NCI-H748 treated with DMSO at 0.1 percent for 48 hours (cell line): ENCODE measurements around the gene FBN2.

ENCODE experiments used
- DNase-seq: peaks from one replicate; lab custom pipeline; 2025; lab: John Stamatoyannopoulos, UW

The FBN2 gene

DNA sequence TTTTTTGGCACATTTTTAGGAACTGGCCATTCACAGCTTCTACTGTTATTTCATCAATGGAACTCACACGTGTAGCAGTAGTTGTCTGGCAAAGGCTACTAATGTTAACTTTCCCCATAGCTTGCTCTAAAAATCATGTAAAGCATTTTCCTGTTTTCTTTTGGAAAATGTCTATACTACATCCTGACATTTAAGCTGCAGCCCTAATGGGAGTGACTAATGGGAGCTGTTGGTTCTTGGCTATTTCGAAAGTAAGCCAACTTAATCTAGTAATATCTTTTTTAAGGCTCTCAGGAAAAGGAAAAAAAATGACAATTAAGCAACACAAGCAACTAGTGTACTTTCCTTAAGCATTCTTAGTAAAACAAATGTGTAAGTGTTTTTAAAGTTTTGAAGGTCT, 285.3 kb downstream of the FBN2 start:
- DNase-seq = no peak

DNA sequence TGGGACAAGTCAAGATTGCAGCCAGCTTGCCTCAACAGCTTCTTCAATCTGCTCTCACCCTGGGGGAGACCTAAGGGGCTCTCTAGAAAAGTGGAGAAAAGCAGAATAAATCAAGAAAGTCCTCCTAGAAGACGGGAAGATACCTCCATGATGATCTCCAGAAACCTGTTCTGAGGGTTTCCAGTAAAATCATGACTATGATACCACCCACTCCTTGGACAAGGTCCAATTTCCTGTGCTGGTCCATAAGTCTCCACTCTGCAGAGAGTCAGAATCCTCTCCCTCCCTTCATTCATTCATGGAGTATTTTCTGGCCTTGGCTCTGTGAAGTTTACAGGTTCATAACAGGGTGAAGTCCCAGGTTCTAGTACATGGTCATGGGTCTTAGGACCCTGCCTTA, 285.8 kb downstream of the FBN2 start:
- DNase-seq = no peak

DNA sequence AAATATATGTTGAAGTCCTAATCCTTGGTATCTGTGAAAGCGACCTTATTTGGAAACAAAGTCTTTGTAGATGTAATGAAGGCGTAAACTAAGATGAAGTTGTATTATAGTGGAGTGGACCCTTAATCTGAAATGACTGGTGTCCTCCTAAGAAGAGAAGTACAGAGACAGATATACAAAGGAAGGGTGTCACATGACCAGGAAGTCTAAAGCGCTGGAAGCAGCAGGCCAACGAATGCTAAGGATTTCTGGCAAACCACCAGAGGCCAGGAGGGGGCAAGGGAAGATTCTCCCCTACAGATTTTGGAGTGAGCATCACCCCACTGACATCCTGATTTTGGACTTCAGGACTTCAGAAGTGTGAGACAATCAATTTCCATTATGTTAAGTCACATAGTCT, 292.1 kb downstream of the FBN2 start:
- DNase-seq = no peak

DNA sequence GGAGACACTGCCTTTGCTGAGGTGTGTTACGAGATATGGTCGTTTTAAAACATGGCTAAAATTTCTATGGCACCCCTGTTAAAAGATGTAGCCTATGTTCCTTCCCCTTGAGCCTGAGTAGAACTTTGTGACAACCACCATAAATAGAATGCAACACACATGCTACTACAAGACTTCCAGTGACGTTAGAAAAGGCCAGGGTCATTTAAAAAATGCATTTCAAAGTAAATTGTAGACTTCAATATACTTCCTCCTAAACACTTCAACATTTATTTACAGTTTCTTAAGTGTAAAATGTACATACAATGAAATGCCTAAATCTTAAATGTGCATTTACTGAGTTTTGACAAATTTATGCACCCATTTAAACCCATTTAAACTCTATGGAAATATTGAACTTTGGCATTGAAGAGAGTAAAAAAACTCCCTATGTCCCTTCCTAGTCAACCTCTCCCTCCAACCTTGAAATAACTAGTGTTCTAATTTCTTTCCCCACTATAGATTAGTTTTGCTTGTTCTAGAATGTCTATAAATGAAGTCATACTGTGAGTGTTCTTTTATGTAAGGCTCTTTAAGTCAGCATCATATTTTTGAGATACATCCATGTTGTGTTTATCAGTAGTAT, 294.0 kb downstream of the FBN2 start:
- DNase-seq = no peak

- no peak for DNase-seq
These were observed 296.9 kb downstream of the FBN2 start for GRCh38 chr5:128241051-128241695.

GRCh38 chr5:128237546-128237945, 300.5 kb downstream of the FBN2 start:
- DNase-seq = no peak

DNA sequence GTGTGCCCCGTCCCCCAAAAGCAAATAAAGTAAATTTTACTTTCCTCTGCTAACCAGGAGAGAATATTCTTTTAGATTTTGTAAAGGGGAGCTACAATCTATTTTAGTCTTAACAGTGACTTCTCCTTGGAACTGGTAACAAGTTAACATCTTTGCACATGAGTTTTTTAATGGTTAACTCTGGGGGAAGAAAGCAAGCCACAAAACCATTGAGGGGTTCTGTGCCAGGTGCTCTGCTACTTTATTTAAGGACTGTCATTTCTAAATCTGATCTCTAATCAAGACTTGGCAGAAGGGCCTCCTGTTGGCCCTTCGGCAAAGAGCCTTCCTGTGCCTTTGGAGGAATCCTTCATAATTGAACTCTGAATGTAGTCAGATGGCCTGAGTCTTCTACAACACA, 301.0 kb downstream of the FBN2 start:
- no peak for DNase-seq

GRCh38 chr5:128236334-128236733, 301.7 kb downstream of the FBN2 start:
- no peak for DNase-seq

DNA sequence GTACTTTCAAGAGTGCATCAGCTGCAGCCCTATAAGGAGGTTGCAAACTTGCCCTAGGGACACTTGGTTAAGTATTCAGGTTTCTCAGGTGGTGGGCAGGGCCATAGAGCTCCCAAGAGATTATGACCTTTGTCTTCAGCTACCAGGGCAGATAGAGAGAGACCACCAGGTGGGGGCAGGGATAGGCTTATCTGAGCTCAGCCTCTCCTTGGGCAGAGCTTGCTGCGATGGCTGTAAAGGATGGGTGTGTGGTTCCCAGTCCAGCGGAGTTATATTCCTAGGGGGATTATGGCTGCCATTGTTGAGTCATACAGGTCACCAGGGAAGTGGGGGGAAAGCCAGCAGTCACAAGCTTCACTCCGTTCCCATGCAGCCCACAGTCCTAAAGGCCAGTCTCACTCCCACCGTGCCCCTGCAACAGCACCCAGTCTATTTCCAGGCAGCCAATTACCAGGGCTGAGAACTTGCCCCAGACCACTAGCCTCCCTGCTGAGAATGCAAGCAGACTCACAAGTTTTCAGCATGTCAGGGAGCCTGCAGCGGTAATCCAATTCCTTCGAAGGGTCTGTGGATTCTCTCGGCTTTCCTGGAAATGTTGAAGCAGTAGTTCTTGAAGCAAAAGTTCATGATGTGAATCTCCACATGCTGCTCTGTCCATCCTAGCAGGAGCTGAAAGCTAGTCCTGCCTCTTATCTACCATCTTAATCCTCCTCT, 303.0 kb downstream of the FBN2 start:
- DNase-seq = no peak

DNA sequence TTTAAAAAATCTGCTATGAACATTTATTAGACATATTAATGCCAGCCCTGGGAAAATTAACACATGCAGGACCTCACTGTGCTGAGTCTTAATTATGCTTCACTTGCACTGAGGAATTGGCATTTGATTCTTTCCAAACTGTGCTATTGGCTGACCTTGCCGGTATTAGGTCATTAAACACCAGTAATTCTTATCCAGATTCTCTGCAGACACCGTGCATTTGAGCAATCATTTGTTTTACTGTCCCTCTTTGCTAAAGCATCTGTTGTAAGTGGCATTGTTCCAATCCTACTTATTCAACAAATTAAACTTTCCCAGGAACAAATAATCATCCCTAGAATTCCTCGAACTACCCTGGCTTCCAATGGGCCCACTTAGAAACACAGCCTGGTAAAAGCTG, 309.5 kb downstream of the FBN2 start:
- DNase-seq = no peak

- no peak for DNase-seq
These were observed 310.0 kb downstream of the FBN2 start for GRCh38 chr5:128228008-128228407.

- no peak for DNase-seq
These were observed 312.6 kb downstream of the FBN2 start for GRCh38 chr5:128225245-128226030.

- no peak for DNase-seq
These were observed 313.7 kb downstream of the FBN2 start for GRCh38 chr5:128224336-128224735.

GRCh38 chr5:128220841-128221240, 317.2 kb downstream of the FBN2 start:
- no peak for DNase-seq

- DNase-seq = no peak
These were observed 321.0 kb downstream of the FBN2 start for GRCh38 chr5:128216860-128217531.

DNA sequence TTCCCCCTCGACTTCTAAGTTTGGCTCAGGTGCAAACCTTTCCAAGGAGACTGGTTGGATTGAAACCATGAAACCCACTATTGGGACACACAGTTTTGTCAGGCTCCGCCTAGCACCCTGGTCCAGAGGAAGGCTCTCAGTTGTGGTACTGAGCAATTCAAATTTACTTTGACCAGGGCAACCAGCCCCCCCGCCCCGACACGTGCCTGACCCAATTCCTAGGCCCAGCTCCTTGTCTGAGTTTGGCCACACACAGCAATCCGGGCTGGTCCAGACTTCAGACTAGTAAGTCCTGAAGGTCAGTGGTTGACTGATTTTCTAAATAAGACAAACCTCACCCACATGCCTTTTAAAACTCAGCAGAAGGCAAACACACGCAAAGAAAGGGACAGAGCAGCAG, 321.8 kb downstream of the FBN2 start:
- no peak for DNase-seq

DNA sequence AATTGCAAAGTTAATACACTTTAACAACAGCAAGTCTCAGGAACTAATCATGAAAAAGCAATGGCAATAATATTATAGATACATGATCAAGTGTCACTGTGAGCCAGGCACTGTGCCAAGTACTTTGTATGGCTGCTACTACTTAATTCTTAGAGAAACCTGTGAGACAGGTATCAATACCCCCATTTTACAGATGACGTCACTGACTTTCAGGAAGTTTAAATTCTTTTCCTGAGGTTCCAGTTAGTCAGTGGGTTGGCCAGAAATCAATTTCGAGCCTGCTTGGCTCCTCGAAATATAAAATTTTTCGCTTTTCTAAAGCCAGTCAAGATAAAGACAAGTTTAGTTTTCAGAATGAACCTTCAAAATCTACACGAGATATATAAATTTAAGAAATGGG, 324.2 kb downstream of the FBN2 start:
- no peak for DNase-seq

GRCh38 chr5:128213340-128213739, 324.7 kb downstream of the FBN2 start:
- peak; percentile 83 for DNase-seq

DNA sequence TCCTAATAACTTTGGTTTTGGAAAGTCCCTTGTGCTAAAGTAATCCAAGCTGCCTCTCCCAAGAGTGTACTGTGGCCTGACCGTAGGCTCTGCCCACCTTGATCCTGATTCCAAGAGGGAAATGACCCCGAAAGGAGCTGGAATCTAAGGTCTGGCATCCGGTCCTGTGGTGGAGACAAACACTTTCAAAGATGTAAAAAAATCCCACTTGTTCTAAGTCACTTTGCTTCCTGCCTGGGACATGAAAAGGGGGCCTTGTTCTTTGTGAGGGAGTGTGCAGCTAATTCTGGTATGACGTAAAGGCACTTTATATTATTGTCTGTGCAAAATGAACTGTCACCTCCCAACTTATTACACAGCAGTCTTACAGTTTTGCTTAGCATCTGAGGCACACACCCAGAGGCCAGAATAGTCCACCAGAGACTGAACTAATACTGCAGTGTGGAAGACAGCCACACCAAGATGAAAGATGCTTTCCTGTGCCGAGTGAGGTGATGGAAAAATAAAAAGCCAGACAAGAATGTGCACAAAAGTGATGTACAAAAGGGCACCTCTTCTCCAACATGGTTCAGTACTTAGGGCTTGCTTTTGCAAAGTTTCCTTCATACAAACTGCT, 325.7 kb downstream of the FBN2 start:
- DNase-seq = no peak

- no peak for DNase-seq
These were observed 329.6 kb downstream of the FBN2 start for GRCh38 chr5:128208436-128208835.
